GM19043 (cell line): ENCODE results near the gene MTRR.

ENCODE experiments used
- ATAC-seq: cut with Tn5 transposase; IDR thresholded peaks from one replicate; pipeline ENCODE4 v1.9.1; 2021; ENCODE audit warnings: low read depth; ENCODE audit not compliant: unreplicated experiment

Gene MTRR

GRCh38 chr5:7856855-7857254, 12.1 kb upstream of the MTRR start:
- ATAC-seq, result no peak

- no peak for ATAC-seq
Observed at GRCh38 chr5:7857361-7857760, 11.6 kb upstream of the MTRR start.

- ATAC-seq, result no peak
Observed at GRCh38 chr5:7857926-7858632, 10.9 kb upstream of the MTRR start.

GRCh38 chr5:7866196-7866595, 2.8 kb upstream of the MTRR start:
- no peak for ATAC-seq

- no peak for ATAC-seq
Observed at GRCh38 chr5:7867260-7867659, 1.7 kb upstream of the MTRR start.

- no peak for ATAC-seq
Observed at GRCh38 chr5:7868427-7868772, 548 bp upstream of the MTRR start.

- ATAC-seq, result peak; percentile 14
Observed at GRCh38 chr5:7869474-7870136, 657 bp downstream of the MTRR start.

GRCh38 chr5:7871653-7872052, 2.7 kb downstream of the MTRR start:
- no peak for ATAC-seq

- ATAC-seq, result no peak
Observed at GRCh38 chr5:7872517-7873130, 3.7 kb downstream of the MTRR start.

- no peak for ATAC-seq
Observed at GRCh38 chr5:7873216-7873615, 4.3 kb downstream of the MTRR start.

- no peak for ATAC-seq
Observed at GRCh38 chr5:7874639-7875038, 5.7 kb downstream of the MTRR start.

- ATAC-seq, result no peak
Observed at GRCh38 chr5:7875151-7875550, 6.2 kb downstream of the MTRR start.

- ATAC-seq, result no peak
Observed at GRCh38 chr5:7876867-7877266, 7.9 kb downstream of the MTRR start.

GRCh38 chr5:7877851-7878250, 8.9 kb downstream of the MTRR start:
- ATAC-seq, result no peak

- peak; percentile 92 for ATAC-seq
Observed at GRCh38 chr5:7878381-7878873, 9.5 kb downstream of the MTRR start.

GRCh38 chr5:7881091-7881490, 12.1 kb downstream of the MTRR start:
- ATAC-seq, result no peak

- no peak for ATAC-seq
Observed at GRCh38 chr5:7881816-7882215, 12.9 kb downstream of the MTRR start.

- no peak for ATAC-seq
Observed at GRCh38 chr5:7882926-7883325, 14.0 kb downstream of the MTRR start.

- no peak for ATAC-seq
Observed at GRCh38 chr5:7884491-7885267, 15.7 kb downstream of the MTRR start.

GRCh38 chr5:7886849-7887475, 18.0 kb downstream of the MTRR start:
- no peak for ATAC-seq

- no peak for ATAC-seq
Observed at GRCh38 chr5:7888901-7889300, 20.0 kb downstream of the MTRR start.
